Measurements from ENCODE around the gene FGR.
"Not testable (repeated sequence)": the region's sequence is repeated elsewhere in the genome, so short reads cannot be mapped to it uniquely, and the experiment has no call there.

Gene FGR

GRCh38 chr1:27638805-27639204 lies 3.8 kb upstream of the FGR start:
- in situ Hi-C loops (cut with MboI; ENCODE audit: low sequenced_read_pairs) = no loop called here

DNA sequence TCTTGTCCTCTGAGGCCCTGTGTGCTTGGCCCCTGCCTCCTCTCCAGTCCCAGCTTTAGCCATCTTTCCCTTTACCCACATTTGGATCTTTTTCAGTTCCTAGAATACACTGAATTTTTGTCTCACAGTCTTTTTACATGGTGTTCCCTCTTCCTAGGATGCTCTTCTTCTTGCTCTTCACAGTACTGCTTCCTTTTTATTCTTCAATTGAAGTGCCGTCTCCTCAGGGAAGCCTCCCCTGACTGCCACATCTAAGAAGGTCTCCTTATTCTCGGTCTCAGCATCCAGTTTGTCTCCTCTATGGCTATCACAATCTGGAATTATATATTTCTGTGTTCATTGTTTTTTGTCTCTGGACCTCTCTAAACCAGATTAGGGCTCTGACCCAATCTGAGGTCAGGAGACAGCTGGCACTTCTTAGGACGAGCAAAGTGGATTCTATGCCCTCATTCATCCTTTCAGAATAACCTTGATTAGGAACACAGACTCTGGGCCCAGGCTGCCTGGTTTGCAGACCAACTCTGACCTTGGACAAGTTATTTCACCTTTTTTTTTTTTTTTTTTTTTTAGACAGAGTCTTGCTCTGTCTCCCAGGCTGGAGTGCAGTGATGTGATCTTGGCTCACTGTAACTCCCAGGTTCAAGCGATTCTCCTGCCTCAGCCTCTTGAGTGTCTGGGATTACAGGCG lies 3.2 kb upstream of the FGR start:
- in situ Hi-C loops (cut with MboI; ENCODE audit: low sequenced_read_pairs) = no loop called here

DNA sequence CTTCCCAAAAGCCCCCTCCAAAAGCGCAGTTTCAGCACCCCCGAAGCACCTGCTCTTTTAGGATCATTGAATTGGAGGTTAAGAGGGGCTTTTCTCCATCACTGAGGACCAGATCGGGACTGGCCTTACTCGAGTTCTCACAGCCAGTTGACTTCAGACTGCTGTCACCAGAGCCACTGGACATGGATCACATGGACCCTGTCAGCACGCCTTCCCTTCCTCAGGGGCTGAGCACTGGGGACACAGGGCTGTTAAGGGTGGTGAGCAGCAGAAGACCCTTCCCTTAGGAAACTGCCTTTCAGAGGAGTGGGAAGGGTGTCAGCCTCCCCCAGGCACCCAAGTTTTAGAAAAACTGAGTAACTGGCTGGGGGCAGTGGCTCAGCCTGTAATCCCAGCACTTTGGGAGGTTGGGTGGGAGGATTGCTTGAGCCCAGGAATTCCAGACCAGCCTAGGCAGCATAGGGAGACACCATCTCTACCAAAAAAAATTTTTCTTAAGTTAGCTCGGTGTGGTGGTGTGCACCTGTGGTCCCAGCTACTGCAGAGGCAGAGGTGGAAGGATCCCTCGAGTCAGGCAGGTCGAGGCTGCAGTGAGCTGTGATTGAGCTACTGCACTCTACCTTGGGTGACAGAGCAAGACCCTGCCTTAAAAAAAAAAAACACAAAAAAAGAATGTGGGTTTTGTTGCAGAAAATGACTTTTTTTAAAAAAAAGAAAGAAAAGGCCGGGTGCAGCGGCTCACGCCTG lies 584 bp upstream of the FGR start:
- in situ Hi-C loops (cut with MboI; ENCODE audit: low sequenced_read_pairs) = no loop called here

GRCh38 chr1:27634177-27634984 lies 604 bp downstream of the FGR start:
- in situ Hi-C loops (cut with MboI; ENCODE audit: low sequenced_read_pairs) = no loop called here

- in situ Hi-C loops (cut with MboI; ENCODE audit: low sequenced_read_pairs) = no loop called here
Measured at GRCh38 chr1:27633640-27634176, 1.3 kb downstream of the FGR start.

DNA sequence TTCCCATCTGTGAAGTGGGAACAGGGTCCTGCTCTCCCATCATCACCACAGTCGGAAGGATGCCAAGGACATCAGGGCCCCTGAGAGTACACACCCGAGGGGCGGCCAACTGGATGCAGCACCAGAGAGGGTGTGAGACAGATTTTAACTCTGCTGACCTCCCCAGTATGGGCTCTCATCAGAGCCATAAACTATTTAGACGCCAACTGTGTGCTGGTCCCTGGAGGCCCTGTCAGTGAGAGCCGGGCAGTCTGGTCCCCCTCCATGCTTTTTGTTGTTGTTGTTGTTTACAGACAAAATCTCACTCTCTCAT lies 1.7 kb downstream of the FGR start:
- in situ Hi-C loops (cut with MboI; ENCODE audit: low sequenced_read_pairs) = no loop called here

DNA sequence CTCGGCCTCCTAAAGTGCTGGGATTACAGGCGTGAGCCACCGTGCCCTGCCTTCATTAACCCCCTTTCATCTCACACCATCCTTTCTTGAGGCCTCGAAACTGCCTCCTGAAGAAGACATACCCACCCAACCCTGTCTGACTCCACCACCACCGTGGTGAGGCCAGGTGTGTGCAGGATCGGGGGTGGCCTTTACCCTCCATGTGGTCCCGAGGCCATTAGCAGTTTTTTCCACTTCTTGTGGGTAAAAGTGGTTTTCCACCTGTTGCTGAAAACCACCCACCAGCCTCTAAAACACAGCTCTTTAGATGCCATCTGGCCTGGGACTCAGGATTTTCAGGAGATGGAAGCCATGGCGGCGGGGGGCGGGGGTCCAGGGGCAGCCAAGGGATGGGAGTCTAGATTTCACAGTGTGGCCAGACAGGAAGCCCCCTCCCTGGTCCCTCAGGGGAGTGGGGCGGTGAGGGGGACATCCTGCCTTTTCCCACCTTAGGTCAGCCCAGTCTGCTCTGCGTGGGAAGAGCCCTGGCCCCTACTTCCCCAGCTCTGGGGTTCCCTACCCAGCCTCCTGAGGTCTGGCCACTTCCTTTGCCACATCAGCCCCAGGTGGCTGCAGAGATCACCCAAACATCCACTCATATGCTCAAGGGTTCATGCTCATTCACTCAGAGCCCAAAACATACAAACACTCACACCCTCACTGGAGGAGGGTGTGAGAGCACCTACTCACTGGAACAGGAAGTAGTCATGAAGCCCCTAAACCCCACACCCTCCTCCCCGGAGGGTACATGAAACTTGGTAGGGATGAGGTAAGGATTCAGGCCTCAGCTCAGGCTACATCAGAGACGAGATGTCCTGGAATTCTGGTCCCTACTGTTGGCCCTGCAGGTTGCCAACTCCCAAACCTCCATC lies 2.3 kb downstream of the FGR start:
- in situ Hi-C loops (cut with MboI; ENCODE audit: low sequenced_read_pairs) = no loop called here

- in situ Hi-C loops (cut with MboI; ENCODE audit: low sequenced_read_pairs) = no loop called here
Measured at GRCh38 chr1:27630859-27631491, 4.0 kb downstream of the FGR start.

DNA sequence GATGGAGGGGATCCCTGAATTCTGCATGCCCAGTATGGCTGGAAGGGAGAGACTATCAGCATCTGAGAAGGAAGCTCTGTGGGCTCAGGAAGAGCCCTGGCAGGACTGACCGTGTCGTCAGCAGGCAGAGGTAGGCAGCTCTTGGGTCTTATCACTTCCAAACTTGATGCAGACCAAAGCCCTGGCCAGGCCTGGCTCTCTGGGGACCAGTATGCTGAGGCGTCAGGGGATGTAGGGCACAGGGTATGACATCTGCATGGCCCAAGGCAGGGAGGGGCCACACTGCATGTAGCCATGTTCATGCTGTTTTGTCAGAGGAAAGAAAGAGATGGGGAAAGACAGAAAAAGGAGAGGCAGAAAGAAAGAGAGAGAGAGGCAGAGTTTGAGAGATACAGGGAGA lies 6.3 kb downstream of the FGR start:
- in situ Hi-C loops (cut with MboI; ENCODE audit: low sequenced_read_pairs) = no loop called here

GRCh38 chr1:27627733-27628132 lies 7.3 kb downstream of the FGR start:
- in situ Hi-C loops (cut with MboI; ENCODE audit: low sequenced_read_pairs) = not testable (repeated sequence)

DNA sequence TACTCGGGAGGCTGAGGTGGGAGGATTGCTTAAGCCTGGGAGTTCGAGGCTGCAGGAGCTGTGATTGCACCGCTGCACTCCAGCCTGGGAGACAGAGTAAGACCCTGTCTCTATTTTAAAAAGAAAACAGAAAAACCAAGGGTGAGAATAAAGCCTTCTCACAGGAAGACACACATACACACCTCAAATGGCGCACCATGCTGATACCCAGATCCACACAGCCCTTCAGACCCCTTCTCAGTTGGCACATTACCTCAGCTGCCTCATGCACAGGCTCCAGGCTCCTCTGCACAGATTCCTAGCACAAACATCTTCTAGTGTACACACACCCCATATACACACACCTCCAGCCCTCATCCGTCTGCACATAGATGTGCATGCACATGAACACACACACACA lies 7.9 kb downstream of the FGR start:
- in situ Hi-C loops (cut with MboI; ENCODE audit: low sequenced_read_pairs) = no loop called here

DNA sequence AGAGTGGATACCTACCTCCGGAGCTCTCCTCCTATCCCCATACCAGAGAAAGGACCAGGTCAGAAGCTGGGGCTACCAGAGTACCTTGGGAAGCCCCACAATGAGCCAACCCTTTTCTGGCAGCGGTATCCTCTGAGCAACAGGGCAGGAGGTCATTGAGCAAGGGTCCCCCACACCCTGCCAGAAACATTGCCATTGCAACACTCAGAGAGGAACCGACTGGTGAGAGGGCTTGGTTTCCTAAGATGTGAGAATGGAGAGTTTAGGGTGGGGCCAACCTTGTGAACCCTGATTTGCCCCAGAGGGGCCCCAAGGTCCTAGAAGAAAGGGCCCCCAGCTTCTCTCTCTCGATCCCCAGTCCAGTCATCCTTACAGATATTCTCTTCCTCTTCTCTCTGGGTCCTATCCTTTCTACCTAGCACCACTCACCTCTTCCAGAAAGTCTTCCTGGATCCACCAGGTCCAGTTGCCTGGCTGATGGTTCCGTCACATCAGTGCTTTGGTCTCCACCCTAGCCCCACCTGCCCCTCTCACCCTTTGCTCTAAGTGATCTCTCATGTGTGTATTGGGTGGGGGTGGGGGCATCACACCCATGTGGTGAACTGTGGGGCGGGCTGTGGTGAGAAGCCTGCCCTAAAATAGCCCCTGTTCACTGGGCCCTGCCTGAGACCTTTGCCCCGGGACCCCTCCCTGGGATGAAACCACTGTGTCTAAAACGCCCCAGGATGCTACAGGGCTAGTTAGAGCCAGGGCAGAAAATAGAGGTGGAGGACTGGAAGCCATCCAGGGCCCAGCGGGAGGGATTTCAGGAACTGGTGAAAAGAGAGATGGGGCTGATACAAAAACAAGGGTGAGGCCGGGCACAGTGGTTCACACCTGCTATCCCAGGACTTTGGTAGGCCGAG lies 8.7 kb downstream of the FGR start:
- in situ Hi-C loops (cut with MboI; ENCODE audit: low sequenced_read_pairs) = no loop called here

DNA sequence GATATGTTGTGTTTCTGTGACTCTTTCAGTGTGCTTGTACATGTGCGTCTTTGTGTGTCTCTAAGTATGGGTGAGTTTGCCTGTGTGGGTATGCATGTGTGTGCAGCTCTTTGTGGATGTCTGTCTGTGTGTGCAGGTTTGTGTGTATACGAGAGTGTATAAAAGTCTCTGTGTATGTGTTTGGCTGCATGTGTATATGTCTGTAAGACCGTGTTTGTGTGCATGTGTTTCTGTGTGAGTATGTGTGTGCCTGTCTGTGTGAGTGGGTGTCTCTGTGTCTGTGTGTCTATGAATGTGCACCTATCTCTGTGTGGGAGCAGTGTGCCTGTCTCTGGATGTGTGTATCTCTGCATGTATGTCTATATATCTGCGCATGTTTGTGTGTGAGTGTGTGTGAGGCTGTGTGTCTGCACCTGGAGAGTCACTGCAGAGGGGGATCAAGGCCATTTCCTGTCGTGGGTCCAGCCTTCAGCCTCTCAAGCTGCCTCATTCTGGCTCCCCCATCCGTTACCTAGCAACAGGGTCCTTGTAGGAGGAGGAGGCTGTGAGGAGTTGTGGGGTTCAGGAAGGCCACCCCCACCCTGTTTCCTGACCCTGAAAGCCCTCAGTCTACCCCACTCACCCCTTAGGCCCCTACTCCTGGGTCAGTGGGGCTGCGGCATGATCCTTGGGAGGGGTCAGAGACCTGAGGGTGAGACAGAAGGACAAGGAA lies 10.4 kb downstream of the FGR start:
- in situ Hi-C loops (cut with MboI; ENCODE audit: low sequenced_read_pairs) = loop anchor here (5.0 kb wide), 1 partner anchor 33 kb away; no protein-coding TSS in a partner anchor

DNA sequence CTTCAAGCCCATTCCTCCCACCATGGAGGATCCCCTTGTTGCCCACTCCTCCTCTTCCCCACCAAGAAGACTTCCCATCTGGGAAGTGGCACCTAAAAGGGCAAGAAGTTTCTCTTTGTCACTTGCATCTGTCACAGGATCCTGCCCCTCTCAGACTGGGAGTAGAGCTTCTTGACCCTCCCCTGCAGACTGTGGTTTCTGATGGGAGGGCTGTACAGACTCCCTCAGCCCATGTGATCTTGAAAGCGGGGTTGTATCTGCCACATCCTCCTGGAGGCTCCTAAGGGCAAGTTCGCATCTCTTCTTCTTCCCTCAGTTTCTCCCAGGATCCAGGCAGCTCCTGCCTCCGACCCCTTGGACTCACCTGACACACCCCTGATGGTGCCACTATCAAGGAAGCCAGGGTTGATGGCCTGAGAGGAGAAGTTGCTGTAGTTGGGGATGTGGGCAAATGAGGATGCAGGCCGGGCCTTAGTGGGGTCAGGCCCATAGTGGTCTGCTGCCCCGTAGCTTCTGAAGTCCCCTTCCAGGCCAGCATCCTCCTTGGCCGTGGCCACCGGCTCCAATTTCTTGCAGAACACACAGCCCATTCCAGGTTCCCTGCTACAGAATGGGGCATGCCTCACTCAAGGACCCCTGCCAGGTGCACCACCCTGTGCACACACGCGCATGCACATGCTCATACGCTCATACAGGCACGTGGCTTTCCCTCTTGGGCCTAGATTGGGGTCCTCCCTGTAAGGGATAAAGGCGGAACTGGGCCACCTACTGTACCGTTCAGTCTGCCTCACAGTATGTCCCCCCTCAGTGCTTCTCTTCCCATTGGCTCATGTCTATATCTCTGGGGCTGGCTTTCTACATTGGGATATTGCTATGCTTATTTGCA lies 11.4 kb downstream of the FGR start:
- in situ Hi-C loops (cut with MboI; ENCODE audit: low sequenced_read_pairs) = loop anchor here (5.0 kb wide), 1 partner anchor 34 kb away; no protein-coding TSS in a partner anchor

- in situ Hi-C loops (cut with MboI; ENCODE audit: low sequenced_read_pairs) = loop anchor here (5.0 kb wide), 1 partner anchor 34 kb away; no protein-coding TSS in a partner anchor
Measured at GRCh38 chr1:27622828-27623227, 12.2 kb downstream of the FGR start.

DNA sequence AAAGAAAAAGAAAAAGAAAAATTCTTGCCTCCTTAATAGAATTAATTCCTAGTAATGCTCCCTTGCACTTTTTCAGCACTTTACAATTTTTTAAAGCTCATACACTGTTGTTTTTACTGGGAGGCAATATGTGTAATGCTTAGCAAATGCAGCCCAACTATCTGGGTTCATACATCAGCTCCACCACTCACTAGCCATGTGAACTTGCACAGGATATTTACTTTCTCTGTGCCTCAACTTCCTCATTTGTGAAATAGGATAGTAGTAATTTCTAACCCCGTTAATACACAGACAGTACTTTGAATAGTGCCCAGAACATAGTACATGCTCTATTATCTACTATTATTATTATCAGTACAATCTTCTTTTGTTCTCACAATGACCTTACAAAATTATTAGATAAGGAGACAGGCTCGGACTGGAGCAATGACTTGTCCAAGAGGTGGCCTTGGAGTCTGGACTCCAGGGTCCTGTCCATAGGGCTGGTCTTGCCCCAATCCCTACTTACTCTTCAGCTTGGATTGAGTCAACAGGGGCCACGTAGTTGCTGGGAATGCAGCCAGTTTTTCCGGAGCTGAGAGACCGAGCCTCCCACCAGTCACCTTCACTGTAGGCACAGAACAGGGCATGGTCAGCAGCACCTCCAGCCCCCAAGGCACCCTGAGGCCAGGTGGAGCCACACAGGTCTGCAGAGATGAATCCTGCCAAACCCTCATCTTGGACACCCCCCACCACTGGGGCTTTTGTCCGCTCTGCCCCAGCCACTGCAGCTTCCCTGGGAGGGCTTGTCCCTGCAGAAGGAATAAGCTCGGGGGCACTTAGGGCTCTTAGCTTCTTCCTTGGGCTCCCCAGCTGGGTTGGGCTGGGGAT lies 13.7 kb downstream of the FGR start:
- in situ Hi-C loops (cut with MboI; ENCODE audit: low sequenced_read_pairs) = loop anchor here (5.0 kb wide), 1 partner anchor 36 kb away; no protein-coding TSS in a partner anchor

Data from HL-60/S4 treated with retinoic acid at 250 ng/mL for 4 days and 3 days (cell line).